GM21423 (cell line): ENCODE results near the gene ASTN2.

Source experiments
- ATAC-seq: cut with Tn5 transposase; IDR thresholded peaks from one replicate; pipeline ENCODE4 v1.9.1; 2021; ENCODE audit warnings: mild to moderate bottlenecking, moderate library complexity; ENCODE audit not compliant: unreplicated experiment

Gene ASTN2

GRCh38 chr9:117304549-117304948 lies 110.3 kb downstream of the ASTN2 start:
- no peak for ATAC-seq

- no peak for ATAC-seq
These were observed 111.1 kb downstream of the ASTN2 start for GRCh38 chr9:117303643-117304230.

- no peak for ATAC-seq
These were observed 112.4 kb downstream of the ASTN2 start for GRCh38 chr9:117302487-117302886.

GRCh38 chr9:117300371-117301110 lies 114.3 kb downstream of the ASTN2 start:
- ATAC-seq = no peak

GRCh38 chr9:117296453-117296852 lies 118.4 kb downstream of the ASTN2 start:
- no peak for ATAC-seq

- no peak for ATAC-seq
These were observed 121.4 kb downstream of the ASTN2 start for GRCh38 chr9:117293206-117294114.

- no peak for ATAC-seq
These were observed 123.8 kb downstream of the ASTN2 start for GRCh38 chr9:117290856-117291622.

- no peak for ATAC-seq
These were observed 124.5 kb downstream of the ASTN2 start for GRCh38 chr9:117290306-117290840.

GRCh38 chr9:117286245-117286644 lies 128.6 kb downstream of the ASTN2 start:
- ATAC-seq = no peak

GRCh38 chr9:117284414-117284813 lies 130.4 kb downstream of the ASTN2 start:
- no peak for ATAC-seq

- no peak for ATAC-seq
These were observed 132.3 kb downstream of the ASTN2 start for GRCh38 chr9:117282541-117282940.

- no peak for ATAC-seq
These were observed 136.3 kb downstream of the ASTN2 start for GRCh38 chr9:117278471-117279035.

GRCh38 chr9:117278020-117278419 lies 136.8 kb downstream of the ASTN2 start:
- no peak for ATAC-seq

GRCh38 chr9:117276444-117276843 lies 138.4 kb downstream of the ASTN2 start:
- no peak for ATAC-seq

- no peak for ATAC-seq
These were observed 141.2 kb downstream of the ASTN2 start for GRCh38 chr9:117273612-117274011.

GRCh38 chr9:117268847-117269446 lies 145.9 kb downstream of the ASTN2 start:
- ATAC-seq = no peak

GRCh38 chr9:117266855-117267497 lies 147.9 kb downstream of the ASTN2 start:
- no peak for ATAC-seq

GRCh38 chr9:117265253-117265652 lies 149.6 kb downstream of the ASTN2 start:
- ATAC-seq = no peak

- ATAC-seq = no peak
These were observed 156.5 kb downstream of the ASTN2 start for GRCh38 chr9:117258184-117258866.
